ENCODE results near the gene RNF144B.
A peak's percentile ranks its signal among the peaks of the same experiment; 100 is the strongest.
"Not testable (repeated sequence)": the region's sequence is repeated elsewhere in the genome, so short reads cannot be mapped to it uniquely, and the experiment has no call there.

RNF144B gene

DNA sequence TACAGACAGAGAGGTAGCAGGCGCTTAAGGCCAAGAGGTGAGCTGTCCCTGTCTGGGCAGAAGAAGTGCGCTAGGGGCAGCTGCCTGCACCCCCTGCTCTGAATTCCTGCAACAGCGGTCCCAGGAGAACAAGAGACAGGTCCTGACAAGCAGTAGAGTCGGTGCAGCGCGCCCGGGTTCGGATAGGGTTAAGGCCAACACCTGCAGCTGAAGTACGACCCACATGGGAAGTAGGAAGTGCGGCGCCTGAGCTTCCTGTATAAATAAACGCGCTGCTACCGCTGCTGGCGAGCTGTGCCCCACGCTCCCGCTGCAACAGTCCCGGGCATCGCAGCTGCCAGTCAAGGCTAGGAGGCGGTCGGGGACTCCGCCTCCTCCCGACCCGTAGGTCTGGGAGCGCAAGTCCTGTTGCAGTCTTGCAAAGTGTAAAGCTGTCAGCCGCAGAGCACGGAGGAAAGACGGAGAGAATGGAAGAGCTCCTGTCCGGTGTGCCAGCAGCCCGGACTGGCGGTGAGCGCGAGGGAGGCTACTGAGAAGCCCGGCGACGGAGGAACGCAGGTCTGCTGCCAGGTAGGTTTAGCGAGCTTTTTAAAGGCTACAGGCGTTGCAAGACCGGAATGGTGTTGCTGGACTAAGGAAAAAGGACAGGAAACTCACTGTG, at the start of gene RNF144B:
Gene RNF144B (plus strand): TSS at position 290 of the 661 bp plus-strand sequence. CDS start 12,185 bp downstream, outside the sequence.
- DNase-seq, result peak; percentile 70

DNA sequence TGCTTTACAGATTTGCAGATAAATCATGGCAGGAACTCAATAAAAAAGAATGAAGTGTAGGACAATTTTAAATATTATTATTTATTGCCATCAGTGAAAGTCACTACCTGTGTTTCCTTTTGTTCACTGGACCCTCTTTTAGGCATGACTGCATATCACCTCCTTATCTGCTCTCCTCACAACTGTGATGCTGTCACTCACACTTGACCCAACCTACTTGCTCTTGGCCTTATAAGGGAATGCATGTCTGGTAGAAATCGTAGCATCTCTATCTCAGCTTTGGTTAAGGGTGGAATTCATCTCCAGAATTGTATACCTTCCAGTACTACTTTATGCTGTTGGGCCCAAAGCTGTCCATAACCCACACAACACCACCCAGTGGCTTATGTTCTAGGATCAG, 47.6 kb upstream of the RNF144B start:
- DNase-seq, result no peak

DNA sequence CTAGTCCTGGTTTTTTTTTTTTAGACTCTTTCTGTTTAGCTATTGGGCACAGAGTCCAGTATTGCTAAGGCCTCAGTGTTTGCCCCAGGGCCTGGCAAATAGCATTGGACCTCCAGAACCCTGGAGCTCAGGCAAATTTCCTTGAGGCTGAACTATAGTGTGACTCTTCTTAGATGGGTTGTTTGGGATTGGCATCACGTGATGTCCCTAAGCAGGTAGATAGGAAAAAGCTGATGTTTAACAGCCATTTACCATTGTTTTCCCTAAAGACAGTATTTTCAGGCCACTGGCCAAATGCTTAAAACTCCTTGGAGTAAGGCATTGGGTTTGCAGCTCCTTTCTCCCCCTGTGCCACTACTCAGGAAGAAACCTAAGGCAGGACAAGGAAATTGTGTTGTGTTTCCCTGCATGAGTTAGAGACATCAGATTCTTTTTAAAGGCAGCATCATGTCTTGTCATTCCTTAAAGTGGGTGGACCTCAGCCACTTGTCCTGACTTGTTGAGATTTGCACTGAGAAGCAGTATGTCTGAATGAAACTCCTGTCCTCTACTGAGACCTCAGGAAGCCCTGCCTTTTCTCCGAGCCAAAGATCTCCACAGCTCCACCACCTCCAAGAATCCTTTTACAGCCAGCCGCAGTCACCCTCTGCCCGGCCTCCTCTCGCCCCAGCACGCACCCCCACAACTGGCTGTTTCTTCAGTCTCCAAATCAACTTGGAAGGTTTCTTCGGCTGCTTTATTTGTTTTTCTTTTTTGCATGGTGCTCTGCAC, 46.2 kb upstream of the RNF144B start:
- no peak for DNase-seq

DNA sequence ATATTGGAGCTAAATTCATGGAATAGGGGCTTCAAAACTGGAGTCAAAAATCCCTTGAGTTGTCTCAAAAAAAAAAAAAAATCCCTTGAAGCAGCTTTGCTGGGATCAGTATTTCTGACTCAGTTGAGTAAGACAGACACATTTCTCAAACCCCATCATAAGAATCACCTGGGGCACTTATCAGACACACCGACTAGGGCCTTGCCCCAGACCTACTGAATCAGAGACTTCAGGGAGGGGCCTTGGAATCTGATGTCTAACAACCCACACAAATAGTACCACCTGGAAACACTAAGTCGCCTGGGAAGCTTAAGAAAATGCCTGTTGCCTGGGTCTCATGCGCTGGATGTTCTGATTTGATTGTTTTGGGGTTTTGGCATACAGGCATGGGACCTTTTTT, 44.9 kb upstream of the RNF144B start:
- no peak for DNase-seq

DNA sequence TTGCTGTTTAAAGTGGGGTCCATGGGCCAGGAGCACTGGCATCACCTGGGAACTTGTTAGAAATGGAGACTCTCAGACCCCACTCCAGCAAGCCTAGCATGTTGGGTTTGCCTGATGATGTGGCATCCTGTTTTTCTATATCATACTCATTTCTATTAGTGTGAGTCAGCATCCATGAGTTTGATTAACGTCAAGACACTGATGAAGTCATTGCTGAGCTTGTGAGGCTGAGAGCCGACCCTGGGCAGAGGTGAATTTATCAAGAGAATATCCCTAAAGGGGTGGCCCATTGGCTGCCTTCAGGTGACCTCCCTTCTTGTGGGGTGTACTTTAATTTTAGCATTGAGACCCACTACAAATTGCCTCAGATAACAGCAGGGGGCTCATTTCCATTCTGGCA, 43.4 kb upstream of the RNF144B start:
- peak; percentile 44 for DNase-seq

DNA sequence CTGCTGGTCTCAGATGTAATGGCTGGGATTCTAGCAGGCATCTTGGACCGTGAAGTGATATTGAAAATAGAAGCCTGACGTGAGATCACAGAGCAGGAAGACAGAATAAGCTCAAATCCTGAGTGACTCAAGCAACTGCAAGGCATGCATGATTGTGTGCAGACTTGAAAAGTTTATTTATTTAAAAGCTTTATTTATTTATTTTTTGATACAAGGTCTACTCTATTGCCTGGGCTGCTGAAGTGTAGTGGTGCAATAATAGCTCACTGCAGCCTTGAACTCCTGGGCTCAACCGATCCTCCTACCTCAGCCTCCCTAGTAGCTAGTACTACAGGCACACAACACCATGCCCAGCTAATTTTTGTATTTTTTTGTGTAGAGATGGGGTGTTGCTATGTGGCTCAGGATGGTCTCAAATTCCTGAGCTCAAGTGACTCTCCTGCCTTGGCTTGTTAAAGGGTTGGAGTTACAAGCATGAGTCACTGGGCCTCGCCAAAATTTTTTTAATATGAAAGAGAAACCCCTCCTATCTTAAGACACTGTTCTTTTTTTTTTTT, 40.1 kb upstream of the RNF144B start:
- DNase-seq, result no peak

DNA sequence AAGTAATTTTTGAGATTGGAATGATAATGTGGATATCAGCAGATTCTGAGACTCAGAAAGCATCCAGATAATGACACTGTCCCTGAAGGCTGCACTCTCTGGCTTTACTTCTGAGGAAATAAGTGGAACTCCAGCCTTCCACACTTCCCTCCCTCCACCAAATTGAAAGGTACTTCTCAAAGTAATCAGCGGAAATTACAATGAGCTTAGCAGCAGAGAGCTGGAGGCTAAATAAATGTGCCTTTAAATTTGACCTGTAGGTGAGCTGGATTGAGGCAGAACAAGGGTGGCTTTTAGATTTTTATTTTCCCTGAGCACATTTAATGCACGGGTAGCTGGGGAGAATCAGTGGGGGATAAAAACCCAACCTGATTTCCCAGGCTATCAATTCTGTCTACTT, 39.3 kb upstream of the RNF144B start:
- no peak for DNase-seq

DNA sequence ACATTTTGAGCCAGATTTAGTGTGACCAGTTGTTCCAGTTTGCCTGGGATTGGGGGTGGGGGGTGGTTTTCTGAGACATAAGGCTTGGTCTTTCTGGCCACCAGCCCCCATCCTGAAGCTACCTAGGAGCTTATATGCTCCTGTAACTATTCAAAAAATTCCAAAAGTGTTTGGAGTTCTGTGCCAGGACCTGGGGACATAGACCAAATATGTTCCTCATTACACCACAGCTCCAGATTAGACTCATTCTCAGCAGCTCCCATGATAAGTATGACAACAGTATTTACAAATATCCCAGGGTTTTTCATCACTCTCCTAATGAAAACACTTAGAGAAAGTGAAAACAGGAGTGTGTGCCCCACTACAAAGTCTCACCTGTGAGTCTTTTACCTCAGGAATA, 37.8 kb upstream of the RNF144B start:
- DNase-seq, result no peak

DNA sequence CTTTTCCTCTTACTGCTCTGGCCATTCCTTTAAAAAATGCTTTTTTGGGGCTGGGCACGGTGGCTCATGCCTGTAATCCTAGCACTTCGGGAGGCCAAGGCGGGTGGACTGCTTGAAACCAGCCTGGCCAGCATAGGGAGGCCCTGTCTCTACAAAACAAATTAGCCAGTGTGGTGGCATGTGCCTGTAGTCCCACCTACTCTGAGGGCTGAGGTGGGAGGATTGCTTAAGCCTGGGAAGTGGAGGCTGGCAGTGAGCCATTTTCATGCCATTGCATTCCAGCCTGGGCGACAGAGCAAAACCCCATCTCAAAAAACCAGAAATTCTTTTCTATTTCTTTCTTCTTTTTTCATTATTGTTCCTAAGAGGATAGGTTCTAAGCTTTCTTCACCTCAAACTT, 36.9 kb upstream of the RNF144B start:
- no peak for DNase-seq

DNA sequence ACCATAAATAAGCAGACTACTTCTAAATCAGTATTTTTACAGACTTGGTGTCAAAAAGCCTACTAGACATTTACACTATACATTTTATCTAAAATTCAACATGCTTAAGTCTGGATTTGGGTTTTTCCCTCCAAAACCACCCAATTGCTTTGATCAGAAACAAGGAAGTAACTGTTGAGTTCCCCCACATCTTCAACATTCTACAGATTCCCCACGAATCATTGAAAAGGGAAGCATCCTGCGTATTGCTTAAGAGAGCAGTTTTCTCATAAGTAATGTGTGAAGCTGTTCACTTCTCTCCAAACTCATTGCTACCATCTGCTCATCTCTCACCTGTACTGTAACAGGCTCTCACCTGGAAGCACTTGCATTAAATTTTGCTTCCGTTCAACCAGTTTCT, 36.4 kb upstream of the RNF144B start:
- no peak for DNase-seq

DNA sequence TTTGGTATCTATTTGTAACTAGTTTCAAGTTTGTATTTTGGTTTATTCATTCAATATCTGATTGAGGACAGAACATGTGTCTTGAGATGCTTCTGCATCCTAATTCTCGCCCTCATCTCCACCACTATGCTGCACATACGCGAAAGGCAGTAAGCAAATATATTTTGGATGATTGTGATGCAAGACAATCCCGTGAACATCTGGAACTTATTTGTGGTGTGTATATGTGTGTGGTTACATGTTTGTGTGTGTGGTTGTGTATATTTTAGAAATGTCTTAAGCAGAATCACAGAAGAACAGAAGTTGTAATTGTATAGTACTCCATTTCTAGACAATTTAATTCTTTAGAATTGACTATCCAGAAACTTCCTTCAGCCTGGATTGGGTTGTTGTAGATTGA, 35.1 kb upstream of the RNF144B start:
- no peak for DNase-seq

DNA sequence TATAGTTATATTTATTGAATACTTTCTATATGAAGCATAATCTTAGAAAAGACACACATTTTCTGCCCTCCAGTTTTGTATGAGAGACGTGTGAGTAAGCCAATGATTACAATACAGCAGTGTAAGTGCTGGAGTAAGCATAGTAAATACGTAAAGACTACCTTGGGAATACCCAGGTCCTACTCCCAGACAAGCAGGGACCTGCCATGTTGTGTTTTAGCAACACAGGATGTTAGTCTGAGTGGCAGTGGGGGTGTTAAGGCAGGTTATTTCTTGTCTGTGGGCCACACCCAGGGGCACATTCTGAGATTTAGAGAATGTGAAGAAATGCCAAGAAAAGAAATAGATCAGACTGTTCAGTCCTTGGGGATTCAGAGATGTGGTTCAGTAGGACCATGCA, 34.3 kb upstream of the RNF144B start:
- DNase-seq, result no peak

DNA sequence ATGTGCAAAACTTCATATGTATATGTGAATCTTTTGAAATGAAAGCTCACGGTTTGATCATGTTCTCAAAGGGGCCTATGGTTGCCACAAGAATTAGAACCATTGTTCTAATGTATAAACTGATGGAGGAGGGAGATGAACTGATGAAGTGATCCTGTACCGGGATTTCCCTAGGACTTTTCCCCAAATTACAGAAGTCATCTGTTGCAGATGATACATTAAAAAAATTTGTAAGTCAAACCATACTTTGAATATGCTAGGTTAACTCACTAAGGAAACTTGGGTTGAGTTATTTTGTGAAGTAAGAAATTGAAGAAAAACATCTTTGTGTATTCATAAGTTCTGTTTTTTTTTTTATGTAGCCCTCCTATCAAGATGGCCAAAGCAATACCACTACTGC, 33.9 kb upstream of the RNF144B start:
- DNase-seq, result no peak

DNA sequence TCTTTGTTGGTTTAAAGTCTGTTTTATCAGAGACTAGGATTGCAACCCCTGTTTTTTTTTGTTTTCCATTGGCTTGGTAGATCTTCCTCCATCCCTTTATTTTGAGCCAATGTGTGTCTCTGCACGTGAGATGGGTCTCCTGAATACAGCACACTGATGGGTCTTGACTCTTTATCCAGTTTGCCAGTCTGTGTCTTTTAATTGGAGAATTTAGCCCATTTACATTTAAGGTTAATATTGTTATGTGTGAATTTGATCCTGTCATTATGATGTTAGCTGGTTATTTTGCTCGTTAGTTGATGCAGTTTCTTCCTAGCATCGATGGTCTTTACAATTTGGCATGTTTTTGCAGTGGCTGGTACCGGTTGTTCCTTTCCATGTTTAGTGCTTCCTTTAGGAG, 29.6 kb upstream of the RNF144B start:
- not testable (repeated sequence) for DNase-seq

DNA sequence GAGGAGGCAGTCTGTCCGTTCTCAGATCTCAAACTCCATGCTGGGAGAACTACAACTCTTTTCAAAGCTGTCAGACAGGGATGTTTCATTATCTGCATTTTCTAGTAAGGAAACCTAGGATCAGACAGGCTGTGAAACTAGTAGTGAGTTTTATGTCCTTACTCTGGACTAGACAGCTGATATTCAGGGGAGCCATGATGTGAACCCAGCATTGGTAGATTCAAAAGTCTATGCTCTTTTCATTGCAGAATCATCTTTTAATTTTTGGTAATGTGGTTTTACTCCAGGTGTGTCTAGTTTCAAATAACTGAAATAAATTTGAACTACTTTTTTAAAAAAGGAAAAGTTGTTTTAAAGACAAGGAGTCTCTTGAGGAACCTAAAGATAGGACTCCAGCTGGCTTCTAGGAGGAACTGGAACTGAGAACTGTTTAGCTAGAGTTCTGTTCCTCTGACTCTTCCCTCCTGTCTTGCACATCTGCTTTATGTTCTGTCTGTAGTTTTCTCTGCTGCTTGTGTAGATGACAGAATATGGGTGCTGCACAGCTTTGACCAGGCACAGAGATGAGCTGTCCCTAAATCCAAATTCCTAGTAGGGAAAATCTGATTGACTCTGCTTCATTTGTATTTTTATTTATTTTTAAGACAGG, 27.8 kb upstream of the RNF144B start:
- DNase-seq, result no peak

DNA sequence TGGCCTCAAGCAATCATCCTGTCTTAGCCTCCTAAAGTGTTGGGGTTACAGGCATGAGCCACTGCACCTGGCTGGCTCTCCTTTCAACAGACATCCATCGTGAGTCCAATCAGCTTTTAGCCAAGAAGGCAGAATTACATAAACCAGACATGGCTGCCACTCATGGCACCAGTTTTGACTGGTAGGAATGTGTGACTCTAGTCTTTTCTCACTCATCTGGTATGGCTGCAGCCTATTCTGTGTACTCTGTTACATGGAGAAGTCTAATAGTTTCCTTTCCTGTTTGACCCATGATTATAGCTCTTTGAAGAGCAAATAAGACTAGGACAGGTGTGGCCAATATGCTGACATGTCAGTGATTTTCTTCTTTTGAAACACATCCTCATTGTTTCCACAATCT, 27.0 kb upstream of the RNF144B start:
- no peak for DNase-seq

DNA sequence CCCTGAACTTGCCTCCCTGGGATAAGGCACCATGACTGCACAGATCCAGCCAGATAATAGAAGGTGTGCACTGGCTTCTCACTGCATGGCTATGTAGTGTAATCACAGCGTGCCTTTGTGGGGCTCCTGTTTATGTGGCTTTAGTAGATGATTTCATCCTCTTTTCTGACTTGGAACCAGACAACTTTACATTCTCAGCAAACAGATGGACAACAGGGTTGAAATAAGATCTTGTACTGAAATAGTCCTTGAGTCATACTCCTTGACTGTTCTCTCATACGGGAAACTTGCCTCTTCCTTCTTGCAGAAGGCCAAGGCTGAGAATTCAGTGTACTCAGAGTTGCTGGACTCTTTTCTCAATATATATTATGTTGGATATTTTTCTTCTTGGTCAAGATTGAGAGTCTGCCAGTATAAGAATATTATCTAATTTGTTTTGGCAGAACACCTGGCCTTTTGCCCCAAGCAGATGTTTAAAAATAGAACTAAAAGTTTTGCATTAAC, 25.0 kb upstream of the RNF144B start:
- DNase-seq, result no peak

DNA sequence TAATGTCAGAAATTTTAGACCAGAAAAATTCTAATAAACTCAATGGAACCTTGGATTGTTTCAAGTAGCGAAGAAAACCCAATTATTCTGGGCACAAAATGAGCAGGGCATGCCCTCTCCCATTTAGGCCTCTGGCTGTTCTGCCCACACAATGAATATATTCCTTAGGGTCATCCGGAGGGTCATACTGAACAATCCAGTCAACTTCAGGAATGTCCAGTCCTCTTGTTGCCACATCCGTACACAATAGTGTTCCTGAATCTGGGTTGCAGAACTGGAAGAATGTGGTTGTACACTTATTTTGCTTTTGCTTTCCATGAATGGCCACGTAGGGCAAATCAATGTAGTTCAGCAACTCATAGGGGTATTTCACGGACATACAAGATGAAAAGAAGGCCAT, 23.4 kb upstream of the RNF144B start:
- no peak for DNase-seq

DNA sequence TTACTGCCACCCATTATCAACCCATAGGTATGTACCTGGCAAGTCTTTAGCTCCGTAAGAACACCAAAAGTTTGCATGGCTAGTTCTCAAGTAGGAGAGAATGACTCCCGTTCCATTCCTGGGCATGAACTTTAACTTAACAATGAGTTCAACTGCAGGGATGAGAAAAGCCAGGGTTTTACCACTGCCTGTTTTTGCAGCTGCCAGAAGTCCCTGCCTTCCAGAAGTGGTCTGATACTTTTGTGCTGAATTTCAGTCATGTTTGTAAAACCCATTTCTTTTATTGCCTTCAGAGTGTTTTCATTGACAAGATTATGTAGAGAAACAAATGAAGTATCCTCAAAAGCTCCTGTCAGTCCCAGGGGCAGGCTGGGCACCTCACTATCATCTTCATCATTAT, 22.6 kb upstream of the RNF144B start:
- DNase-seq, result not testable (repeated sequence)

DNA sequence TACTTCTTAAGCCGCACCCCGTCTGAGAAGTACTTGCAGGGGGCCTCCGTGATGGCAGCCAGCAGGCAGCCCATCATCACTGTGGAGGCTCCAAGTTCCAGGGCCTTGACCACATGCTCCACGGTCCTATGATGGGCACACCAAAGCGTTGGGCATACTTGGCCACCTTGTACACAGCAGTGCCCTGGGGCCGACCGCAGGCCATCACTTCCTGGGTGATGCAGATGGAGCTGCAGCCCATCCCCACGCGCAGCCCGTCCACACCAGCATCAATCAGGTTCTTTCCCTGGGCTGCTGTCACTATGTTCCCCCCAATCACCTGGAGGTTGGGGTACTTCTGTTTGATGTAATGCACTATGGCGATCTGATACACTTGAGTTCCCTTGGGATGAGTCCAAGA, 19.8 kb upstream of the RNF144B start:
- DNase-seq, result no peak

DNA sequence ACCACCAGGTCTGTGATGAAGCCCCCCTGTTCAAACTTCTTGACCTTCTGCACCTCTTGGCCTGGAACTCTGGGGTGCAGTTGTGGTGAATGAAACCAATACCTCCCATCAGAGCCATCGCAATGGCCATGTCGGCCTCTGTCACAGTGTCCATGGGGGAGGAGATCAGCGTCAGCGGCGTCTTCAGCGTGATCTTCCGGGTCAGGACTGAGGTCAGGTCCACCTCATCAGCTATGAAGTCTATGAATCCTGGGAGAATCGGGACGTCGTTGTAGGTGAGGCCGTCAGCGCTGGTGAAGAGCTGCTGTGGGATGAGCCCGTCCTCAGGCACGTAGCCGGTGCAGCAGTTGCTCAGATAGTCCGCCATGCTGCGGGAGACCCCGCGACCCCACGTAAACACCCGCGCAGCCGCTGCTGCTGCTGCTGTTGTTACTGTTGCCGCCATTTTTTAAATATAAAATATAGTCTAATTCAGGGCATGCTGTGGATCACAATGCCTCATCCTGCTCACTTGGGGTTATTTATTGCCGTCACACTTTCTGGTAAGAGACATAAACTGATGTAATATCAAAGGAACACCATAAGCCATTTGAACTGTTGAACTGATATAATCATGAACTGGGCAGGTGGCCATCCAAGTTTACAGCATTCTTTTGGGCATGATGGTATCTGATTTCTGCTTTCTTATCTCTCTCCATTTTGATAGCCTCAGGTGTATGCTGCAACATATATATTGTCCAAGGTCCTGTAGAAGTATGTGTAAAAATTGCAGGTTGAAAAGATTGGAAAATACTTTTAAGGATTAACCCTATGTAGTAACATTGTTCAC, 18.7 kb upstream of the RNF144B start:
- no peak for DNase-seq

DNA sequence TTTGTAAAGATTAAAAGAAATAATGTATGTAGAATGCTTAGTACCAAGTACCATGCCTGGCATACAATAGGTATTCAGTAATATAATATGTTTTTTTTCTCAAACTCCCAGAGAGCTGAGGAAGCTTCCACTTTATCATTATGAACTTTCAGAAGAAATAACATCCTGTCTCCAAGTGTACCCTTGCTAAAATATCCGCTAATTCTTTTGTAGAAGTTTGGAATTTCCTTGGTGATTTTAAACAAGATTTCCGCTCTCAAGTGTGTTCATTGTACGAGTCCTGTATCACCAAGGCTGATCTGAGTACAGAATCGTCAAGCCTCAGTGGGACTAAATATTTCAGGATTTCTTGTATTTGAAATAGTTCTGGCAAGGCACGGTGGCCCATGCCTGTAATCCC, 16.1 kb upstream of the RNF144B start:
- no peak for DNase-seq

DNA sequence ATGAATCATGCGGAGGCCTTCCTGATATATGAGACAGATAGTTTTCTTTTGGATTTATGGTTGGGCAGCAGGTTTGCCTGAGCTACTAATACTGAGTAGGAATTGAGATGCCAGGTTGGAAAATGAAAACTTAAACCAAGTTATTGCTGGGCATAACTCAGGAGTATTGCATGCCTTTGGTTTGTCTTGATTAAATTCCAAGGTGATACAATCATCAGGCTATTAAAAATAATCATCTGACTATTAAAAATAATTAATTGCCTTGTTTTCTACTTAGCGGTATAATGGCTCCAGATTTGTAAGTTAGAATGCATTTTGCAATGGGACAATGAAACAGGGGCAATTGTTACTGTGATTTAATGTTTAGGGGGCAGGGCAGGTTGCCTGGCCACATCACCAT, 15.5 kb upstream of the RNF144B start:
- no peak for DNase-seq

Data from stimulated activated CD4-positive, alpha-beta T cell treated with anti-CD3 and anti-CD28 coated beads, Interleukin-1b, Interleukin-23, amount 100 ng/mL, for 48 hours (primary cell).